ENCODE results near the gene GIMAP6. TPM values are rescaled to one million over a fixed set of nuclear protein-coding genes. Genes with fewer than 3 reads are reported as not detected.
"Not testable (repeated sequence)": the region's sequence is repeated elsewhere in the genome, so short reads cannot be mapped to it uniquely, and the experiment has no call there.

The GIMAP6 gene
- total RNA-seq, 2 donors from 2014 or later: 15.8 to 21.5 TPM

GRCh38 chr7:150668472-150668911 lies 36.3 kb upstream of the GIMAP6 start:
- Histone ChIP-seq H3K27ac (peak overlapping the region in 1 of 2 donors; percentile 38), H3K4me1 (no peaks in the 10 kb centered on the region), H3K36me3 (no peaks in the 10 kb centered on the region), H3K9me3 (no peaks in the 10 kb centered on the region), H3K4me3 (no peak overlapping the region), H3K27me3 (no peaks in the 10 kb centered on the region)
- no peak for TF ChIP-seq CTCF (IDR thresholded peaks at IDR 0.05)
- DNase-seq (ENCODE audit: low spot score): no peak

GRCh38 chr7:150666412-150666811 lies 34.2 kb upstream of the GIMAP6 start:
- Histone ChIP-seq H3K4me1 (no peaks in the 10 kb centered on the region), H3K27ac (no peak overlapping the region), H3K36me3 (no peaks in the 10 kb centered on the region), H3K9me3 (no peaks in the 10 kb centered on the region), H3K27me3 (no peaks in the 10 kb centered on the region), H3K4me3 (no peak overlapping the region)
- no peak for TF ChIP-seq CTCF (IDR thresholded peaks at IDR 0.05)
- DNase-seq (ENCODE audit: low spot score): no peak

DNA sequence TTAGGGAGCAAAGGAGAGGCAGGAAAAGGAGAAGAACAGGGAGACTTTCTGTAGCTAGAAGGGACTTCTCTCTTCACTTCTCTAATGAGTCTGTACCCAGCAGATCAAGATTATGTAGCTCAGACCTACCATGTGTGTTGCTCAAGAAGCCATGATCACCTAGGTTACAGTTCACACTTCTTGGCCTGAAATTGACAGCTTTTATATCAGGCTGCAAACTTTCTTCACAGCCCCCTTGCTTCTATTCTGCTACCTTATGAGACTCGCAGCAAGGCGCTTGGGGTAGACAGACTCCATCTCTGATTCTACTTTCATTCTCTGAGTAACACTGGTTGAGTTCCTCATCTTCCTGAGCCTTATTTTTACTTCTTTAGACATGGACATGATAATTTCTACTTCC lies 33.7 kb upstream of the GIMAP6 start:
- Histone ChIP-seq H3K9me3 (no peaks in the 10 kb centered on the region), H3K27me3 (no peaks in the 10 kb centered on the region), H3K36me3 (no peaks in the 10 kb centered on the region), H3K27ac (no peak overlapping the region), H3K4me3 (no peak overlapping the region), H3K4me1 (no peaks in the 10 kb centered on the region)
- no peak for DNase-seq (ENCODE audit: low spot score)
- no peak for TF ChIP-seq CTCF (IDR thresholded peaks at IDR 0.05)

DNA sequence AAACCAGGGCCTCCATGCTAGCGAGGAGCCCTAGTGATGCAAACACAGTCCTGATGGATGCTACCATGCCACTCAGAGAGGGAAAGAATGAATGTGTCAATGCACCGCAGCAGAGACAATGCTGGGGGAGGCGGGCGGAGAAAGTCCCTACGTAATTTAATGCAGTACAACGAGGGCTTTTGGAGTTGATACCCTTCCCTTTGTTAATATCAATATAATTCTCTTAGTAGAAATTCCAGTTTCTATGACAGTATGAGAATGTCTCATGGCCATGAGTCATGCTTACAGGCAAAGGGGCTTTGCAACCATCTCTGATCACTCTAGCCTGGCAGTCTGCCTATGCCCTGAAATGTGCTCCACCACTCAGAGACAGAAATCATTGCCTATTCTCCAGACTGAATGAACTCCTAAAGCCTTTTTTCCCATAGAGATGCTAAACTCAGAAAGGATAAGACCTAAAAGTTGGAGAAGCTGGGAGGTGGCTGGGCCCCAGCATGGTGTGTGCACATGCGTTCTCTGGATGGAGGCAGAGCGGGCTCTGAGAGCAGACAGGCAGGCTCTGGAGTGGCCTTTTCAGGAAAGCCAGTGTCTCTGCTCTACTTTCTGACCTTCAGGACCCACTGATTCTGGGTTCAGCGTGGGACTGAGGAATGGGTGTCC lies 33.0 kb upstream of the GIMAP6 start:
- Histone ChIP-seq H3K27me3 (no peaks in the 10 kb centered on the region), H3K36me3 (no peaks in the 10 kb centered on the region), H3K4me1 (no peaks in the 10 kb centered on the region), H3K4me3 (no peak overlapping the region), H3K27ac (no peak overlapping the region), H3K9me3 (no peaks in the 10 kb centered on the region)
- no peak for DNase-seq (ENCODE audit: low spot score)
- no peak for TF ChIP-seq CTCF (IDR thresholded peaks at IDR 0.05)

- Histone ChIP-seq H3K27me3 (no peaks in the 10 kb centered on the region), H3K27ac (no peak overlapping the region), H3K4me1 (no peaks in the 10 kb centered on the region), H3K36me3 (no peaks in the 10 kb centered on the region), H3K9me3 (no peaks in the 10 kb centered on the region), H3K4me3 (no peak overlapping the region)
- no peak for TF ChIP-seq CTCF (IDR thresholded peaks at IDR 0.05)
- no peak for DNase-seq (ENCODE audit: low spot score)
Observed at GRCh38 chr7:150663802-150664494, 31.8 kb upstream of the GIMAP6 start.

DNA sequence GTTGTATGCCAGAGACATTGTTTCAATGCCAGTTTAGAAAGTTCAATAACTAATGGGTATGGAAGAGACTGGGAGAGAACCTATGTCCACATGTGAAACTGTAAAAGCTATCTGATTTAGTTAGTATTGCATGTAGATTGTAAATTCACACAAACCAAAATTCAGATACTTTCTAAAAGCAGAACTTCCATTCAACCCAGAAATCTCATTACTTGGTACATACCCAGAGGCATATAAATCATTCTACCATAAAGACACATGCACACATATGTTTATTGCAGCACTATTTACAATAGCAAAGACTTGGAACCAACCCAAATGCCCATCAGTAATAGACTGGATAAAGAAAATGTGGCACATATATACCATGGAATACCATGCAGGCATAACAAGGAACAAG lies 30.6 kb upstream of the GIMAP6 start:
- not testable (repeated sequence) for H3K9me3 ChIP-seq; H3K27me3 ChIP-seq; DNase-seq (ENCODE audit: low spot score)

More for the DNA sequence above, 30.6 kb upstream of the GIMAP6 start:
- H3K36me3 ChIP-seq, H3K4me3 ChIP-seq, H3K27ac ChIP-seq, H3K4me1 ChIP-seq: not testable (repeated sequence)
